ENCODE data around the gene ROR2. TPM values are rescaled to one million over a fixed set of nuclear protein-coding genes. Genes with fewer than 3 reads are reported as not detected.

Gene ROR2
- total and polyA plus RNA-seq, 8 donors, result 3.0 to 21.4 (median 9.8) TPM

- H3K4me3 ChIP-seq, result no peak overlapping the region
- H3K36me3 ChIP-seq, result no peaks in the 10 kb centered on the region
- 37 to 50% (median 45%) methylated on average over 10 to 11 of the region's 11 CpGs for WGBS, 5 donors
- peak overlapping the region; percentile 22 to 79 (median 57) for H3K27ac ChIP-seq
- DNase-seq, result peak in 1 of 2 donors; percentile 67
- H3K4me1 ChIP-seq, result peaks cover 54 to 100% (median 79%) of the 10 kb centered on the region in 4 donors
- H3K9me3 ChIP-seq, result no peaks in the 10 kb centered on the region
- intact Hi-C loops (cut with DNase I; ENCODE audit: low total_unique reads), result no loop called here
- H3K27me3 ChIP-seq, result no peaks in the 10 kb centered on the region
- TF ChIP-seq POLR2A (IDR thresholded peaks at IDR 0.05) (no peak), POLR2AphosphoS5 (IDR thresholded peaks at IDR 0.05) (no peak), CTCF (IDR thresholded peaks at IDR 0.05) (no peak), EP300 (IDR thresholded peaks at IDR 0.05) (no peak)
These were observed 47.4 kb downstream of the ROR2 start for GRCh38 chr9:91902475-91903125.

- peak in 1 of 2 donors; percentile 49 for DNase-seq
- Histone ChIP-seq H3K4me3 (no peak overlapping the region), H3K4me1 (peaks cover 62 to 100% (median 81%) of the 10 kb centered on the region in 4 donors), H3K9me3 (no peaks in the 10 kb centered on the region), H3K27ac (peak overlapping the region; percentile 34 to 79 (median 57)), H3K36me3 (no peaks in the 10 kb centered on the region), H3K27me3 (no peaks in the 10 kb centered on the region)
- WGBS, 5 donors, result 26 to 42% (median 33%) methylated on average over 3 of the region's 3 CpGs
- TF ChIP-seq POLR2AphosphoS5 (IDR thresholded peaks at IDR 0.05) (no peak), CTCF (IDR thresholded peaks at IDR 0.05) (no peak), POLR2A (IDR thresholded peaks at IDR 0.05) (no peak), EP300 (IDR thresholded peaks at IDR 0.05) (no peak)
- intact Hi-C loops (cut with DNase I; ENCODE audit: low total_unique reads), result no loop called here
These were observed 49.2 kb downstream of the ROR2 start for GRCh38 chr9:91900797-91901177.

- peak in 1 of 2 donors; percentile 61 for DNase-seq
- peak in 1 of 3 donors; percentile 10 for TF ChIP-seq POLR2AphosphoS5 (IDR thresholded peaks at IDR 0.05)
- TF ChIP-seq CTCF (IDR thresholded peaks at IDR 0.05), result no peak
- no peak for TF ChIP-seq POLR2A (IDR thresholded peaks at IDR 0.05)
- no peak for TF ChIP-seq EP300 (IDR thresholded peaks at IDR 0.05)
- Histone ChIP-seq H3K36me3 (no peaks in the 10 kb centered on the region), H3K27ac (peak overlapping the region; percentile 35 to 79 (median 71)), H3K9me3 (no peaks in the 10 kb centered on the region), H3K4me3 (peak overlapping the region in 3 of 4 donors; percentile 2 to 11 (median 6)), H3K4me1 (peaks cover 62 to 98% (median 84%) of the 10 kb centered on the region in 4 donors), H3K27me3 (no peaks in the 10 kb centered on the region)
- WGBS, 5 donors, result 13 to 24% (median 22%) methylated on average over 29 to 32 of the region's 32 CpGs
- intact Hi-C loops (cut with DNase I; ENCODE audit: low total_unique reads), result no loop called here
These were observed 49.8 kb downstream of the ROR2 start for GRCh38 chr9:91900055-91900796.

GRCh38 chr9:91899594-91899993 lies 50.4 kb downstream of the ROR2 start:
- peak overlapping the region; percentile 22 to 79 (median 57) for H3K27ac ChIP-seq
- H3K4me1 ChIP-seq, result peaks cover 62 to 100% (median 81%) of the 10 kb centered on the region in 4 donors
- H3K4me3 ChIP-seq, result no peak overlapping the region
- no peak for TF ChIP-seq CTCF (IDR thresholded peaks at IDR 0.05)
- no peak for TF ChIP-seq EP300 (IDR thresholded peaks at IDR 0.05)
- TF ChIP-seq POLR2AphosphoS5 (IDR thresholded peaks at IDR 0.05), result no peak
- TF ChIP-seq POLR2A (IDR thresholded peaks at IDR 0.05), result no peak
- DNase-seq, result peak in 1 of 2 donors; percentile 47
- intact Hi-C loops (cut with DNase I; ENCODE audit: low total_unique reads), result no loop called here
- no peaks in the 10 kb centered on the region for H3K27me3 ChIP-seq
- no peaks in the 10 kb centered on the region for H3K9me3 ChIP-seq
- no peaks in the 10 kb centered on the region for H3K36me3 ChIP-seq
- WGBS, 5 donors, result 30 to 64% (median 43%) methylated on average over 9 of the region's 9 CpGs
